Uterus (tissue), 2 donors: ENCODE data around the gene HSH2D.

Experiments used
- CTCF ChIP-seq, 4 experiments: fragments of 200-600 bp in 2 of 4; fragments of 450-650 bp in 2 of 4; sonication (generic) in 2 of 4; IDR thresholded peaks; one replicate each; pipeline ENCODE4 v1.5.1; 2016 to 2019; ENCODE audit warnings: antibody characterized with exemption in 4 of 4, mild to moderate bottlenecking in 2 of 4, moderate library complexity in 1 of 4
- POLR2A ChIP-seq, 2 donors: fragments of 450-650 bp; IDR thresholded peaks; one replicate each; pipeline ENCODE4 v1.6.1; 2016; ENCODE audit warnings: antibody characterized with exemption in 2 of 2, mild to moderate bottlenecking in 1 of 2, moderate library complexity in 1 of 2

GRCh38 chr19:16131648-16132047 is 11.8 kb upstream of the HSH2D start:
- no peak for TF ChIP-seq CTCF (IDR thresholded peaks at IDR 0.05)
- TF ChIP-seq POLR2A (IDR thresholded peaks at IDR 0.05) = no peak
